OCI-LY3 (cell line): Measurements from ENCODE around the gene AQP6.

Source experiments
- H2AFZ ChIP-seq: fragments of 200-600, 300-600 bp; shearing (Covaris generic); 2 replicates; pipeline ENCODE4 v1.6.0; 2014; ENCODE audit warnings: antibody characterized with exemption, low read depth, low read length
- H3K27ac ChIP-seq: fragments of 200-600, 300-600 bp; sonication (generic); 2 replicates; pipeline ENCODE4 v1.5.1; 2014; ENCODE audit warnings: mild to moderate bottlenecking, low read length, moderate library complexity, mixed read lengths
- H3K27me3 ChIP-seq: fragments of 200-600, 300-600 bp; sonication (generic); 2 replicates; pipeline ENCODE4 v1.6.1; 2014; ENCODE audit warnings: low read depth, low read length, mixed read lengths
- H3K36me3 ChIP-seq: fragments of 200-600, 300-600 bp; sonication (generic); replicated peaks from 2 replicates; pipeline ENCODE3; 2014; ENCODE audit warnings: low read depth, low read length, mixed read lengths
- H3K4me1 ChIP-seq: fragments of 300-600, 200-600 bp; sonication (generic); 2 replicates; pipeline ENCODE4 v1.6.1; 2014; ENCODE audit warnings: low read length, mixed read lengths
- H3K4me2 ChIP-seq: fragments of 200-600, 300-600 bp; sonication (generic); 2 replicates; pipeline ENCODE4 v1.6.1; 2014; ENCODE audit warnings: low read length, mixed read lengths
- H3K4me3 ChIP-seq: fragments of 300-600, 200-600 bp; sonication (generic); 2 replicates; pipeline ENCODE4 v1.5.1; 2014; ENCODE audit warnings: antibody characterized with exemption, mild to moderate bottlenecking, low read length, moderate library complexity
- H3K79me2 ChIP-seq: fragments of 300-600, 200-600 bp; shearing (Covaris generic); 2 replicates; pipeline ENCODE4 v1.6.1; 2014; ENCODE audit warnings: mild to moderate bottlenecking, low read length, mixed read lengths
- H3K9ac ChIP-seq: fragments of 300-600, 200-600 bp; shearing (Covaris generic); 2 replicates; pipeline ENCODE4 v1.6.0; 2014; ENCODE audit warnings: mild to moderate bottlenecking, low read length, moderate library complexity
- H3K9me3 ChIP-seq: fragments of 200-600, 300-600 bp; shearing (Covaris generic); 2 replicates; pipeline ENCODE4 v1.6.1; 2014; ENCODE audit warnings: low read length, mixed read lengths; ENCODE audit not compliant: insufficient read depth
- H4K20me1 ChIP-seq: fragments of 200-600, 300-600 bp; sonication (generic); 2 replicates; pipeline ENCODE4 v1.6.1; 2016; ENCODE audit warnings: low read length, mixed read lengths; ENCODE audit not compliant: insufficient read depth
- EZH2phosphoT487 ChIP-seq: fragments of 200-600 bp; shearing (Covaris generic); IDR thresholded peaks from 2 replicates; pipeline ENCODE4 v1.6.1; 2018; ENCODE audit warnings: antibody characterized with exemption, mixed run types, low read depth
- TF ChIP-seq, protein P1 (sequence below): fragments of 200-600, 300-600 bp; sonication (generic); IDR thresholded peaks from 2 replicates; pipeline ENCODE4 v1.5.1; 2014; ENCODE audit warnings: antibody characterized with exemption, low read length, low read depth

Gene AQP6

DNA sequence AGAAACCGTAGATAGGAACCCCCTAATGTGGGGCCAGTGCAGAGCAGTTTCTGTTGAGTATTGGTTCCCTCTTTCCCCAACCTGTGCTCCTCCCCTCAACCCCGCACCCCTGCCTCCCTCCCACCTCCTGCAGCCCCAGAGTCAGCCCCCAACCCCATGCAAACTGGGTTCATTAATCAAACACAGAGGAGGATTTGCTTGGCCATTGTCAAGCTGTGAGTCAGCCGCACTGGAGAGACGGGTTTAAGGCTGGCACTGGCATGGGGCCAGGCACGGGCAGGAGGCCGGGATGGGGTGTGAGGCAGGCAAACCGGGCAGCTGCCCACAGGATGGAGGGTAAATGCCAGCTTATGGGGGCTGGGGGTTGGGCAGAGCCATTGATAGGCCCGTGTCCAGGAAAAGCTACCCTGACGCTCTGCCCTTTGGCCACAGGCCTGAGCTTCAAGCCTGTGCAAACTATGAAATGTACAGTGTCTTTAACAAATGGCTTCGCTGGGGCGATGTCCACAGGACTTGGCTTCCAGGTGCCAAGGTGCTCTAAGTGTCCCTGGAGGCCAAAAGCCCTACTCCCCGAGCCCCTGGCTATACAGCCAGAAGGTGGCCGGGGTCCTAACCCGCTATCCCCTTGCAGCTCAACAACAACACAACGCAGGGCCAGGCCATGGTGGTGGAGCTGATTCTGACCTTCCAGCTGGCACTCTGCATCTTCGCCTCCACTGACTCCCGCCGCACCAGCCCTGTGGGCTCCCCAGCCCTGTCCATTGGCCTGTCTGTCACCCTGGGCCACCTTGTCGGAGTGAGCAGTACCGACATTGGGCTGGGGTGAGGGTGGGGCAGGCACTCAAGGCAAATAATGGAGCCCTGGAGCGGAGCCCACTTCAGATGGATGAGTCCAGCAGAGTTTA lies 9.6 kb upstream of the AQP6 start:
- Histone ChIP-seq H2AFZ (no peak overlapping the region), H3K36me3 (no peaks in the 10 kb centered on the region), H3K4me3 (no peak overlapping the region), H3K27me3 (peaks cover 20% of the 10 kb centered on the region), H3K9me3 (no peaks in the 10 kb centered on the region), H3K9ac (no peak overlapping the region), H4K20me1 (no peaks in the 10 kb centered on the region), H3K27ac (no peak overlapping the region), H3K79me2 (no peaks in the 10 kb centered on the region), H3K4me2 (no peak overlapping the region), H3K4me1 (peaks cover 11% of the 10 kb centered on the region; the same call in 1 of the 2 replicates)
- TF ChIP-seq, protein P1, sequence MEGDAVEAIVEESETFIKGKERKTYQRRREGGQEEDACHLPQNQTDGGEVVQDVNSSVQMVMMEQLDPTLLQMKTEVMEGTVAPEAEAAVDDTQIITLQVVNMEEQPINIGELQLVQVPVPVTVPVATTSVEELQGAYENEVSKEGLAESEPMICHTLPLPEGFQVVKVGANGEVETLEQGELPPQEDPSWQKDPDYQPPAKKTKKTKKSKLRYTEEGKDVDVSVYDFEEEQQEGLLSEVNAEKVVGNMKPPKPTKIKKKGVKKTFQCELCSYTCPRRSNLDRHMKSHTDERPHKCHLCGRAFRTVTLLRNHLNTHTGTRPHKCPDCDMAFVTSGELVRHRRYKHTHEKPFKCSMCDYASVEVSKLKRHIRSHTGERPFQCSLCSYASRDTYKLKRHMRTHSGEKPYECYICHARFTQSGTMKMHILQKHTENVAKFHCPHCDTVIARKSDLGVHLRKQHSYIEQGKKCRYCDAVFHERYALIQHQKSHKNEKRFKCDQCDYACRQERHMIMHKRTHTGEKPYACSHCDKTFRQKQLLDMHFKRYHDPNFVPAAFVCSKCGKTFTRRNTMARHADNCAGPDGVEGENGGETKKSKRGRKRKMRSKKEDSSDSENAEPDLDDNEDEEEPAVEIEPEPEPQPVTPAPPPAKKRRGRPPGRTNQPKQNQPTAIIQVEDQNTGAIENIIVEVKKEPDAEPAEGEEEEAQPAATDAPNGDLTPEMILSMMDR: no peak
- TF ChIP-seq EZH2phosphoT487: no peak

DNA sequence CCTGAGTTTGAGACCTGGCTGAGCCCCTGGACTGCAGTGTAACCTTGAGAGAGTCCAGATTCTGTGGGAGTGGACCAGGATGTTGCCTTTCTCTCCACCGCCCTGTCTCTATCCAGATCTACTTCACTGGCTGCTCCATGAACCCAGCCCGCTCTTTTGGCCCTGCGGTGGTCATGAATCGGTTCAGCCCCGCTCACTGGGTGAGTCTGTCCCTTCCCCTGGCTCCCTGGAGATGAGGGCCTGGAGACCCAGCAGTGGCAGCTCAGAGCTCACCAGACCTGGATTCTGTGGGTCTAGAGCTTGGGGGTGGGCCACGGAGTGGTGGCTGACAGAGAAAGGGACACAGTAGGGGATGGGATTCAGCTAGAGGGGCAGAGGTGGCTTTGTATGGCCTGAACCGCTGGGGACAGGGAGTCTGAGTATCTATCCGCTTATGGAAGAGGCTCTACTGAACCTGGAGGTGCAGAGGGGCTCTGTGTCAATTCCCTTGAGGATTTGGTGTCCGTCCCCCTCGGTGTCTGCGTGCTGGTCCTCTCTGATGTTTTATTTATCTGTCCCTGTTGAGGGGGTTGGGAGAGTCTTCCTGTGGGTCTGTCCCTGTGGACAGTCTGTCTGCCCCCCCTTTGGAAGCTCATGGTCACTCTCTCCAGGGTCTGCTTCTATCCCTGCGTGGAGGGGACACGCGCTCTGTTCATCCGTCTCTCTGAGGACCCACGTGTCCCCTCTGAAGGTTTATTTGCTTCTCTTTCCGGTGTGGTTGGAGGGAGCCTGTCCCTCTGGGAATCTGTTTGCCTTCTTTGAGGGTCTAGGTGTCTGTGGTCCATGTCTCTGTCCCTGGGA lies 8.6 kb upstream of the AQP6 start:
- H3K4me2 ChIP-seq: no peak overlapping the region
- no peaks in the 10 kb centered on the region for H3K79me2 ChIP-seq
- H3K9me3 ChIP-seq: no peaks in the 10 kb centered on the region
- TF ChIP-seq, protein P1: no peak
- TF ChIP-seq EZH2phosphoT487: no peak
- peaks cover 23% of the 10 kb centered on the region for H3K27me3 ChIP-seq
- no peaks in the 10 kb centered on the region for H3K36me3 ChIP-seq
- no peak overlapping the region for H2AFZ ChIP-seq
- no peak overlapping the region for H3K4me3 ChIP-seq
- H3K4me1 ChIP-seq: peaks cover 12% of the 10 kb centered on the region; the same call in 1 of the 2 replicates
- H3K27ac ChIP-seq: no peak overlapping the region
- H4K20me1 ChIP-seq: no peaks in the 10 kb centered on the region
- H3K9ac ChIP-seq: no peak overlapping the region

DNA sequence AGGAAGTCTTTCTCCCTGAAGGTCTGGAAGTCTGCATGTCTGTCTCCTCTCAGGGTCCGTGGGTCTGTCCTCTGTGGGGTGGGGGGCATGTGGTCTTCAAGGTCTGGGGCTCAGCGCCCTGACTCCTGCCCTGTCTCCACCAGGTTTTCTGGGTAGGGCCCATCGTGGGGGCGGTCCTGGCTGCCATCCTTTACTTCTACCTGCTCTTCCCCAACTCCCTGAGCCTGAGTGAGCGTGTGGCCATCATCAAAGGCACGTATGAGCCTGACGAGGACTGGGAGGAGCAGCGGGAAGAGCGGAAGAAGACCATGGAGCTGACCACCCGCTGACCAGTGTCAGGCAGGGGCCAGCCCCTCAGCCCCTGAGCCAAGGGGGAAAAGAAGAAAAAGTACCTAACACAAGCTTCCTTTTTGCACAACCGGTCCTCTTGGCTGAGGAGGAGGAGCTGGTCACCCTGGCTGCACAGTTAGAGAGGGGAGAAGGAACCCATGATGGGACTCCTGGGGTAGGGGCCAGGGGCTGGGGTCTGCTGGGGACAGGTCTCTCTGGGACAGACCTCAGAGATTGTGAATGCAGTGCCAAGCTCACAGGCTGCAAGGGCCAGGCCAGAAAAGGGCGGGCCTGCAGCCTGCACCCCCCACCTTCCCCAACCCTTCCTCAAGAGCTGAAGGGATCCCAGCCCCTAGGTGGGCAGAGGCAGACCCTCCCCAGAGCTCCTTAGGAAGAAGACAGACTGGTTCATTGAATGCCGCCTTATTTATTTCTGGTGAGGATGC lies 7.7 kb upstream of the AQP6 start:
- no peak overlapping the region for H2AFZ ChIP-seq
- no peaks in the 10 kb centered on the region for H3K36me3 ChIP-seq
- peaks cover 12% of the 10 kb centered on the region; the same call in 1 of the 2 replicates for H3K4me1 ChIP-seq
- H3K4me3 ChIP-seq: no peak overlapping the region
- H3K9me3 ChIP-seq: no peaks in the 10 kb centered on the region
- TF ChIP-seq, protein P1: no peak
- TF ChIP-seq EZH2phosphoT487: no peak
- peaks cover 20% of the 10 kb centered on the region for H3K27me3 ChIP-seq
- no peak overlapping the region for H3K27ac ChIP-seq
- H3K4me2 ChIP-seq: no peak overlapping the region
- H3K79me2 ChIP-seq: no peaks in the 10 kb centered on the region
- H4K20me1 ChIP-seq: no peaks in the 10 kb centered on the region
- H3K9ac ChIP-seq: no peak overlapping the region
